Fibroblast of upper back skin (primary cell): ENCODE results near the gene OTOA.
"Not testable (repeated sequence)": the region's sequence is repeated elsewhere in the genome, so short reads cannot be mapped to it uniquely, and the experiment has no call there.

Source experiments
- DNase-seq: peaks from one replicate; pipeline ENCODE4 v3.0.0-alpha.2; 2013

Gene OTOA

DNA sequence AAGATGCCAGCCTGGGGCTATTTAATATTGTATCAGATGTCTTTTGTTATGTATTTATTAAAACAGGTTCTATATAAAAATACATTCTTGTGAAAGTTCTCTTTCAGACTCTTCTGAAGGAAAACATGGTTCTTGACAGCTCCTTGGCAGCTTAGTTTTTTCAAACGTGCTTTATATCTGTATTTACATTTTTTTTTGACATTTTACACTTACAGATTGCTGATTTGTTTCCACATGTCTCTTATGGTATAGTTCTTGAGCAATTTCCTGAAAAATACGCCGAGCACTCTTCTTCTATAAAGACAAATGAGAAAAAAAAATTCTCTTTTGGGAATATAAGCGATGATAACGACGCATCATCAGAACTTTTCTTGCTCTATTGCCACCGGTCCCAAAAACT, 20.9 kb upstream of the OTOA start:
- no peak for DNase-seq

DNA sequence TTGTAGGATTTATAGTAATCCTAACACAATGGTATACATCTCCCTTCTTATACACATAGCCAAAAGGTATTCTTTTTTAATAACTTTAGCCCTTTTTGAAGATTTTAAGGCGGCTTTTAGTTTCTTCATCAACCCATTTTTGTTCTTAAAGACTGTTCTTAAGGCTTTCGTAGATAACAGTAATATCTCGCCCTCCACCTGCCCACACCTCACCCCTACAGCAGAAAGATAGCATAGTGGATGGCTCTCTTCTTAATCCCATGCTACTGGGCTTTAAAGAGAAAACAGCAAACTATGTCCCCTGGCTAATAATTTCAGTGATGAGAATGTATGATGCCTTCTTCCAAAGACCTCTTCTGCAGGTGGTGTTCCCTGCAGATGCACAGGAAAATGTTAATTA, 20.0 kb upstream of the OTOA start:
- no peak for DNase-seq

DNA sequence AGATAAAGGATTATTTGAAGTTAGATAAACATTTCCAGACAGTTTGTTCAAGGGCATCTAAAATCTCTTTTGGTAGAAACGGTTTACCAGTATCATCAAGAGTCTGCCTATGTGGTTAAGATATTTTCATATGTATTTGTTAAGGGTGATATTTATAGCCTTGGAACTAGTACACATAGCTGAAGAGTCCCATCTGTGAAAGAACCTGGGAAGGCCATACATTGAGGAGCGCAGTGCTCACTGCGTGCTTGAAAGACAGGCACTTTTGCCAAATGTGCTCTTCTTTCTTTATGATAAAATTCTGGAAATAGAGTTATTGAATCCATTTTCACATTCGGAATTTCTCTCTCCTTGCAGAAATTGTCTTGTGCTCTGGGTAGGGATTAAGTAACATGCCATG, 19.1 kb upstream of the OTOA start:
- no peak for DNase-seq

- DNase-seq = no peak
Measured at GRCh38 chr16:21645261-21645721, 18.5 kb upstream of the OTOA start.

- no peak for DNase-seq
Measured at GRCh38 chr16:21646091-21646490, 17.7 kb upstream of the OTOA start.

GRCh38 chr16:21646721-21647561, 16.8 kb upstream of the OTOA start:
- no peak for DNase-seq

DNA sequence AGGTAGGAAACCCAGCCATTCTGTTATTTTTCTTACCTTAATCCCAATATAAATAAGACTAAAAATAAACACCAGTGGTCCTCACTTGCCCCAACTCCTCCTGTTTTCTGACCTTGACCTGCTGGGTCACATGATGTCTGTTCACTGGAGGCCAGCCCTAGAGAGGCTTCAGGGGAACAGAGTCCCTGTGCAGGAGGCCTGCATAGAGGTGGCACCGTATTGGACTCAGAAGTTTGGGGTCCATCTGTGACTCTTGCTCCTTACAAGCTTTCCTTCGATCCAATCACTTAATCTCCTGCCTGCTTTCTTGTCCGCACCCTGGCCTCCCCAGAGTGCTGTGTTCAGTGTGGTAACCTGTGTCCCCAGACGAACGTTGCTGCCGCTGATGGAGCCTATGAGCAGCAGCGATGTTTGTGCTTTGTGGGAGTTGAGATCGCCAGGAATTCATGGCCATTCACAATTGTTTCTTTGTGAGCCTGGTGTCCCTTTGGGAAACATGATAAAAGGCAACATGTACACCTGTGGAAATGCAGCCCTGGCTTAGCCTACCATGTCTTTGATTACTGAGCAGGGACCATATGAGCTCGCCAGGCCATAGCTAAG, 16.1 kb upstream of the OTOA start:
- no peak for DNase-seq

DNA sequence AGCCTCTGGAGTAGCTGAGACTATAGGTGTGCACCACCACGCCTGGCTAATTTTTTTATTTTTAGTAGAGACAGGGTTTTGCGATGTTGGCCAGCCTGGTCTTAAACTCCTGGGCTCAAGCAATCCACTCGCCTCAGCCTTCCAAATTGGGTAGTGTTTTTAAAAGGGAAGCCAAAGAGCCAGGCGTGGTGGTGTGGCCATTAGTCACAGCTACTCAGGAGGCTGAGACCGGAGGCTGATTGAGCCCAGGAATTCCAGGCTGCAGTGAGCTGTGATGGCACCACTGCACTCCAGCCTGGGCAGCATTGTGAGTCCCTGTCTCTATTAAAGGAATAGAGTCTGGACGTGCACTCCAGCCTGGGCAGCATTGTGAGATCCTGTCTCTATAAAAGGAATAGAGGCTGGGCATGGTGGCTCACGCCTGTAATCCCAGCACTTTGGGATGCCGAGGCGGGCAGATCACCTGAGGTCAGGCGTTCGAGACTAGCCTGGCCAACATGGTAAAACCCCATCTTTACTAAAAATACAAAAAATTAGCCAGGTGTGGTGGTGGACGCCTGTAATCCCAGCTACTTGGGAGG, 13.9 kb upstream of the OTOA start:
- DNase-seq = not testable (repeated sequence)

- DNase-seq = no peak
Measured at GRCh38 chr16:21650521-21650920, 13.2 kb upstream of the OTOA start.

DNA sequence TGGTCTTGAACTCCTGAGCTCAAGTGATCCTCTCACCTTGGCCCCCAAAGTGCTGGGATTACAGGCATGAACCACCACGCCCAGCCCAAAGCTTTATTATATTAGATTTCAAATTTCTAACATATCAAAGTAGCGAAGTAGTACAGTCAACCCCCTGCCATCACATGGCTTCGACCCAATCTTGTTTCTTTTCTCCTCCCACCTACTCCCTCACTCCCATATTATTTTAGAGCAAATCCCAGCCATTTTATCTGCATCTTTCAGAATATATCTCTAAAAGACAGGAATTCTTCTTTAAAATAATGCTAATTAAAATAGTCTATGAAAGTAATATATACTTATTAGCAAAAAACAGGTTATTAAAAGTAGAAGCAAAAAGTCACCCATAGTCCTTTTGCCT, 12.3 kb upstream of the OTOA start:
- DNase-seq = no peak

DNA sequence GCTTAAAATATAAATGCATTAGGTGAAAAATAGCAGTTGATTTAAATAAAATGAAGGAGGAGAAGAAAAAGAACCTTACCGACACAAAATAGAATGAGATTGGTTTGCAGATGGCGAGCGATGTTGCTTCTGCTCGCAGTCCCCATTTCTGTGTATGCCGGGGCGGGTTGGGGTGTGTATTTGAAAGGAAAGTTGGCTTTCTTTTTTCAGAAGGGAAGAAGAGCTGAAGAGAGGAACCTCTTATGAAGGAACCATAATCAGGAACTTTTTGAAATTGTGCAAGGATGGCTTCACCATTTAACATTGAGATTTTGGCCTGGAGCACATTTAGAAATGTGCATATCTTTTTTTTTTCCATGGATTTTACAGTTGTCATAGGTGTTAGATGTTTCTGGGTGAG, 11.3 kb upstream of the OTOA start, which contains the start of gene IGSF6:
Gene IGSF6, minus strand, starts transcription at position 156 of the 400 bp plus-strand sequence. Its CDS starts 10 bp downstream, at position 146.
- DNase-seq = no peak

GRCh38 chr16:21653571-21653970, 10.2 kb upstream of the OTOA start:
- no peak for DNase-seq

- no peak for DNase-seq
Measured at GRCh38 chr16:21654466-21654865, 9.3 kb upstream of the OTOA start.

- DNase-seq = no peak
Measured at GRCh38 chr16:21654881-21655280, 8.9 kb upstream of the OTOA start.

DNA sequence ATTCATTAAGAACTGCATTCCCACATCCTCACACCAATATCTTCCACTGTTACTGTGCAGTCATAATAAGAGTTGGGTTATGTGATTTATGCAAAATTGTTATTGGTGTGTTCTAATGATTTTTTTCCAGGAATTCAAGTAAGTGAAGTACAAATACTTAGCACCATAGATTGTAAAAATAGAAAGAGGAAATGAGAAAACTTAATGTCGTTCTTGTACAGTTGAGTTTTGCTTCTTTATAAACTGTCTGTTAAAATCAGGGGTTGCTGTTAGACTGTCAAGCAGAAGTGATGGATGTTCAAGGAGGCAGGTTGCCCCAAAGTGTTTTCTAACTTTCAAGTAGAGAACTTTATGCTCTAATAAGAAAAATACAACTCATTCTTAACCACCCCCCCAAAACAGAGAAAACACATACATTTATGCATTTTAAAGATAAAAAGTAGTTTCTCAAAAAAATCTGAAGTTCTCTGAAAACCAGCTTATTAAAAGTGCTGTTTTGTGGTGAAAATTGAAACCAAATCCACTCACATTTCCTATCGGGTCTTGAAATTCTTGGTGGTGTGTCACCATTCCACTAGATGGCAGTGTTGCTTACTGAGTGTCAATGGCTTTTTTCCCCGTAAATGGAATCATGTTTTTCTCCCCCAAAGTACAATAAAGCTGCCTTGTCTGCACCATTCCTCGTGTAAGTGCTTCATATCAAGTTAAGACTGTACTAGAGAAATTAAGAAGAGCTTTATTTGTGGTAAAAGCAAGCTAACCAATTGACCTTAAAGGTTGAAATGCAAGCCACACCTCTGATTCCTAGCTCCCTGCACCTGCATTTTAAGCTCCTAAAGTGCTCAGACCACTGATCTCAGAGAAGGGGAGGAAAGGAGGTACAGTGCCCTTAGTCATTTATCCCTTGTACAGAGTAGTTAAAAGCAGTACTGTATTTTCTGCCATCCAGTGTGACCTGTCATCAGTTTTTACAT, 6.7 kb upstream of the OTOA start:
- DNase-seq = peak; percentile 57

- no peak for DNase-seq
Measured at GRCh38 chr16:21659124-21659523, 4.6 kb upstream of the OTOA start.

- no peak for DNase-seq
Measured at GRCh38 chr16:21664801-21665492, 1.2 kb downstream of the OTOA start.

DNA sequence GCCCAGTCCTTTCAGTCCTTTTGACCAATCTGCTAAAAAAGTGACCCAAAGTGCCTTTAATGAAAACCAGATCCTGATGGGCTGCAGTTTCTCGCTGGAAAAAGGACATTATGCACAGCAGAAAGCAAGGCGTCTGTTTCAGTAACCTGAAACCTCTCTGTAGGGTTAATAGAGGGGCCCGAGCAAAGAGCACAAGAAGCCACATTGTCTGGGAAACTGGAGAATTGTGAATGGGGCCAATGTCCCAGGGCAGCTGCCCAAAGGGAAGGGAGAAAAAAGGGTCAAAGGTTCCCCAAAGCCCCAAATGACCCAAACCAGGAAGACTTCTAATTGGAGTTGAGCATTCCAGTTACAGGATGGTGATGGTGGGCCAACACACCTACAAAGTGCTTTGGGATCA, 3.0 kb downstream of the OTOA start:
- DNase-seq = no peak

GRCh38 chr16:21667575-21667974, 3.8 kb downstream of the OTOA start:
- no peak for DNase-seq

DNA sequence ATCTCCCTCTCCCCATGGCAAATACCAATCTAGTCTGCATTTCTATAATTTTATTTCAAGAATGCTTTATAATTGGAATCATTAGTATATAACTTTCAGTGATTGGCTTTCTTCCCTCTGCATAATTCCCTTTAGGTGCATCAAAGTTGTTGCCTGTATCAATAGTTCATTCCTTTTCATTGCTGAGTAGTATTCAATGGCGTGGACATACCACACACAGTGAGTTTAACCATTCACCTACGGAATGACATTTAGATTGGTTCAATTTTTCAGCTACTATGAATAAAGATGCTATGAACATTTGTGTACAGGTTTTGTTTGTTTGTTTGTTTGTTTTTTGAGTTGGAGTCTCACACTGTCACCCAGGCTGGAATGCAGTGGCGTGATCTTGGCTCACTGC, 9.7 kb downstream of the OTOA start:
- DNase-seq = no peak

DNA sequence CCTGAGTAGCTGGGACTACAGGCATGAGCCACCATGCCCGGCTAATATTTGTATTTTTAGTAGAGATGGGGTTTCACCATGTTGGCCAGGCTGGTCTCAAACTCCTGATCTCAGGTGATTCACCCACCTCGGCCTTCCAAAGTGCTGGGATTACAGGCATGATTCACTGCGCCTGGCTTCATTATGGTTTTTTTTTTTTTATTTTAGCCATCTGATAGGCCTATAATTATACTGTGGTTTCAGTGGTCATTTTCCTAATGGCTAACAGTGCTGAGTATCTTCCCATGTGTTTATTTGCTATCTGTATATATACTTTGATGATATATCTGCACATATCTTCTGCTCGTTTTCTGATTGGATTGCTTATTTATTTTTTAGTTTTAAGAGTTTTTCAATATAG, 10.7 kb downstream of the OTOA start:
- DNase-seq = not testable (repeated sequence)

GRCh38 chr16:21680714-21681113, 16.9 kb downstream of the OTOA start:
- DNase-seq = not testable (repeated sequence)
